ENCODE measurements around the gene OLIG2.

OLIG2 gene

DNA sequence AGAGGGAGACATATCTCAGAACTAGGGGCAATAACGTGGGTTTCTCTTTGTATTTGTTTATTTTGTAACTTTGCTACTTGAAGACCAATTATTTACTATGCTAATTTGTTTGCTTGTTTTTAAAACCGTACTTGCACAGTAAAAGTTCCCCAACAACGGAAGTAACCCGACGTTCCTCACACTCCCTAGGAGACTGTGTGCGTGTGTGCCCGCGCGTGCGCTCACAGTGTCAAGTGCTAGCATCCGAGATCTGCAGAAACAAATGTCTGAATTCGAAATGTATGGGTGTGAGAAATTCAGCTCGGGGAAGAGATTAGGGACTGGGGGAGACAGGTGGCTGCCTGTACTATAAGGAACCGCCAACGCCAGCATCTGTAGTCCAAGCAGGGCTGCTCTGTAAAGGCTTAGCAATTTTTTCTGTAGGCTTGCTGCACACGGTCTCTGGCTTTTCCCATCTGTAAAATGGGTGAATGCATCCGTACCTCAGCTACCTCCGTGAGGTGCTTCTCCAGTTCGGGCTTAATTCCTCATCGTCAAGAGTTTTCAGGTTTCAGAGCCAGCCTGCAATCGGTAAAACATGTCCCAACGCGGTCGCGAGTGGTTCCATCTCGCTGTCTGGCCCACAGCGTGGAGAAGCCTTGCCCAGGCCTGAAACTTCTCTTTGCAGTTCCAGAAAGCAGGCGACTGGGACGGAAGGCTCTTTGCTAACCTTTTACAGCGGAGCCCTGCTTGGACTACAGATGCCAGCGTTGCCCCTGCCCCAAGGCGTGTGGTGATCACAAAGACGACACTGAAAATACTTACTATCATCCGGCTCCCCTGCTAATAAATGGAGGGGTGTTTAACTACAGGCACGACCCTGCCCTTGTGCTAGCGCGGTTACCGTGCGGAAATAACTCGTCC lies 1.3 kb upstream of the OLIG2 start:
- Histone ChIP-seq H3K27me3 (ENCODE audit: insufficient read depth, insufficient read length) (peaks cover 96% of the 10 kb centered on the region), H3K36me3 (ENCODE audit: insufficient read depth, insufficient read length, low read length) (no peaks in the 10 kb centered on the region), H3K4me3 (ENCODE audit: insufficient read length, low read depth) (peak overlapping the region; percentile 75), H3K9ac (ENCODE audit: insufficient read length, low read depth) (peak overlapping the region; percentile 88), H3K9me3 (ENCODE audit: insufficient read depth, low read length) (no peaks in the 10 kb centered on the region), H3K4me1 (ENCODE audit: insufficient read depth, insufficient read length) (peaks cover 17% of the 10 kb centered on the region)
- TF ChIP-seq SUZ12 (IDR thresholded peaks at IDR 0.05; ENCODE audit: extremely low read depth, insufficient read depth, insufficient read length) (peak; percentile 76), ZNF274 (IDR thresholded peaks at IDR 0.05; ENCODE audit: low read depth, low read length) (no peak)
- DNase-seq (ENCODE audit: low read depth, low spot score): no peak

DNA sequence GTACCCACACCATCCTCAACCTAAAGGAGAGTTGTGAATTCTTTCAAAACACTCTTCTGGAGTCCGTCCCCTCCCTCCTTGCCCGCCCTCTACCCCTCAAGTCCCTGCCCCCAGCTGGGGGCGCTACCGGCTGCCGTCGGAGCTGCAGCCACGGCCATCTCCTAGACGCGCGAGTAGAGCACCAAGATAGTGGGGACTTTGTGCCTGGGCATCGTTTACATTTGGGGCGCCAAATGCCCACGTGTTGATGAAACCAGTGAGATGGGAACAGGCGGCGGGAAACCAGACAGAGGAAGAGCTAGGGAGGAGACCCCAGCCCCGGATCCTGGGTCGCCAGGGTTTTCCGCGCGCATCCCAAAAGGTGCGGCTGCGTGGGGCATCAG lies 638 bp upstream of the OLIG2 start:
- Histone ChIP-seq H3K9ac (ENCODE audit: insufficient read length, low read depth) (peak overlapping the region; percentile 88), H3K4me3 (ENCODE audit: insufficient read length, low read depth) (peak overlapping the region; percentile 75), H3K36me3 (ENCODE audit: insufficient read depth, insufficient read length, low read length) (no peaks in the 10 kb centered on the region), H3K9me3 (ENCODE audit: insufficient read depth, low read length) (no peaks in the 10 kb centered on the region), H3K27me3 (ENCODE audit: insufficient read depth, insufficient read length) (peaks cover 96% of the 10 kb centered on the region), H3K4me1 (ENCODE audit: insufficient read depth, insufficient read length) (peaks cover 17% of the 10 kb centered on the region)
- DNase-seq (ENCODE audit: low read depth, low spot score): peak; percentile 68
- TF ChIP-seq YY1 (IDR thresholded peaks at IDR 0.05; ENCODE audit: insufficient read depth, insufficient read length) (no peak), SUZ12 (IDR thresholded peaks at IDR 0.05; ENCODE audit: extremely low read depth, insufficient read depth, insufficient read length) (peak; percentile 6)

DNA sequence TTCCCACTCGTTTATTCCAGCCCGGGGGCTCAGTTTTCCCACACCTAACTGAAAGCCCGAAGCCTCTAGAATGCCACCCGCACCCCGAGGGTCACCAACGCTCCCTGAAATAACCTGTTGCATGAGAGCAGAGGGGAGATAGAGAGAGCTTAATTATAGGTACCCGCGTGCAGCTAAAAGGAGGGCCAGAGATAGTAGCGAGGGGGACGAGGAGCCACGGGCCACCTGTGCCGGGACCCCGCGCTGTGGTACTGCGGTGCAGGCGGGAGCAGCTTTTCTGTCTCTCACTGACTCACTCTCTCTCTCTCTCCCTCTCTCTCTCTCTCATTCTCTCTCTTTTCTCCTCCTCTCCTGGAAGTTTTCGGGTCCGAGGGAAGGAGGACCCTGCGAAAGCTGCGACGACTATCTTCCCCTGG lies 716 bp downstream of the OLIG2 start:
- Histone ChIP-seq H3K4me1 (ENCODE audit: insufficient read depth, insufficient read length) (peaks cover 24% of the 10 kb centered on the region), H3K27me3 (ENCODE audit: insufficient read depth, insufficient read length) (peaks cover 96% of the 10 kb centered on the region), H3K9ac (ENCODE audit: insufficient read length, low read depth) (peak overlapping the region; percentile 50), H3K9me3 (ENCODE audit: insufficient read depth, low read length) (no peaks in the 10 kb centered on the region), H3K4me3 (ENCODE audit: insufficient read length, low read depth) (peak overlapping the region; percentile 43), H3K36me3 (ENCODE audit: insufficient read depth, insufficient read length, low read length) (no peaks in the 10 kb centered on the region)
- DNase-seq (ENCODE audit: low read depth, low spot score): no peak
- no peak for TF ChIP-seq YY1 (IDR thresholded peaks at IDR 0.05; ENCODE audit: insufficient read depth, insufficient read length)
- no peak for TF ChIP-seq SUZ12 (IDR thresholded peaks at IDR 0.05; ENCODE audit: extremely low read depth, insufficient read depth, insufficient read length)
- TF ChIP-seq ZNF274 (IDR thresholded peaks at IDR 0.05; ENCODE audit: low read depth, low read length): no peak

DNA sequence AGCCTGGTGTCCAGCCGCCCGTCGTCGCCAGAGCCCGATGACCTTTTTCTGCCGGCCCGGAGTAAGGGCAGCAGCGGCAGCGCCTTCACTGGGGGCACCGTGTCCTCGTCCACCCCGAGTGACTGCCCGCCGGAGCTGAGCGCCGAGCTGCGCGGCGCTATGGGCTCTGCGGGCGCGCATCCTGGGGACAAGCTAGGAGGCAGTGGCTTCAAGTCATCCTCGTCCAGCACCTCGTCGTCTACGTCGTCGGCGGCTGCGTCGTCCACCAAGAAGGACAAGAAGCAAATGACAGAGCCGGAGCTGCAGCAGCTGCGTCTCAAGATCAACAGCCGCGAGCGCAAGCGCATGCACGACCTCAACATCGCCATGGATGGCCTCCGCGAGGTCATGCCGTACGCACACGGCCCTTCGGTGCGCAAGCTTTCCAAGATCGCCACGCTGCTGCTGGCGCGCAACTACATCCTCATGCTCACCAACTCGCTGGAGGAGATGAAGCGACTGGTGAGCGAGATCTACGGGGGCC lies 1.2 kb downstream of the OLIG2 start:
- peak overlapping the region; percentile 43 for H3K4me3 ChIP-seq (ENCODE audit: insufficient read length, low read depth)

DNA sequence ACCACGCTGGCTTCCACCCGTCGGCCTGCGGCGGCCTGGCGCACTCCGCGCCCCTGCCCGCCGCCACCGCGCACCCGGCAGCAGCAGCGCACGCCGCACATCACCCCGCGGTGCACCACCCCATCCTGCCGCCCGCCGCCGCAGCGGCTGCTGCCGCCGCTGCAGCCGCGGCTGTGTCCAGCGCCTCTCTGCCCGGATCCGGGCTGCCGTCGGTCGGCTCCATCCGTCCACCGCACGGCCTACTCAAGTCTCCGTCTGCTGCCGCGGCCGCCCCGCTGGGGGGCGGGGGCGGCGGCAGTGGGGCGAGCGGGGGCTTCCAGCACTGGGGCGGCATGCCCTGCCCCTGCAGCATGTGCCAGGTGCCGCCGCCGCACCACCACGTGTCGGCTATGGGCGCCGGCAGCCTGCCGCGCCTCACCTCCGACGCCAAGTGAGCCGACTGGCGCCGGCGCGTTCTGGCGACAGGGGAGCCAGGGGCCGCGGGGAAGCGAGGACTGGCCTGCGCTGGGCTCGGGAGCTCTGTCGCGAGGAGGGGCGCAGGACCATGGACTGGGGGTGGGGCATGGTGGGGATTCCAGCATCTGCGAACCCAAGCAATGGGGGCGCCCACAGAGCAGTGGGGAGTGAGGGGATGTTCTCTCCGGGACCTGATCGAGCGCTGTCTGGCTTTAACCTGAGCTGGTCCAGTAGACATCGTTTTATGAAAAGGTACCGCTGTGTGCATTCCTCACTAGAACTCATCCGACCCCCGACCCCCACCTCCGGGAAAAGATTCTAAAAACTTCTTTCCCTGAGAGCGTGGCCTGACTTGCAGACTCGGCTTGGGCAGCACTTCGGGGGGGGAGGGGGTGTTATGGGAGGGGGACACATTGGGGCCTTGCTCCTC lies 1.9 kb downstream of the OLIG2 start:
- no peaks in the 10 kb centered on the region for H3K9me3 ChIP-seq (ENCODE audit: insufficient read depth, low read length)
- H3K27me3 ChIP-seq (ENCODE audit: insufficient read depth, insufficient read length): peaks cover 86% of the 10 kb centered on the region
- no peak for DNase-seq (ENCODE audit: low read depth, low spot score)
- H3K9ac ChIP-seq (ENCODE audit: insufficient read length, low read depth): peak overlapping the region; percentile 23
- peaks cover 21% of the 10 kb centered on the region for H3K4me1 ChIP-seq (ENCODE audit: insufficient read depth, insufficient read length)
- TF ChIP-seq ZNF274 (IDR thresholded peaks at IDR 0.05; ENCODE audit: low read depth, low read length): no peak
- TF ChIP-seq SUZ12 (IDR thresholded peaks at IDR 0.05; ENCODE audit: extremely low read depth, insufficient read depth, insufficient read length): no peak
- TF ChIP-seq YY1 (IDR thresholded peaks at IDR 0.05; ENCODE audit: insufficient read depth, insufficient read length): no peak
- no peaks in the 10 kb centered on the region for H3K36me3 ChIP-seq (ENCODE audit: insufficient read depth, insufficient read length, low read length)
- H3K4me3 ChIP-seq (ENCODE audit: insufficient read length, low read depth): peak overlapping the region; percentile 43

More for the DNA sequence above, 1.2 kb downstream of the OLIG2 start:
- TF ChIP-seq SUZ12 (IDR thresholded peaks at IDR 0.05; ENCODE audit: extremely low read depth, insufficient read depth, insufficient read length): peak; percentile 82
- no peak for TF ChIP-seq YY1 (IDR thresholded peaks at IDR 0.05; ENCODE audit: insufficient read depth, insufficient read length)
- Histone ChIP-seq H3K36me3 (ENCODE audit: insufficient read depth, insufficient read length, low read length) (no peaks in the 10 kb centered on the region), H3K27me3 (ENCODE audit: insufficient read depth, insufficient read length) (peaks cover 93% of the 10 kb centered on the region), H3K9ac (ENCODE audit: insufficient read length, low read depth) (peak overlapping the region; percentile 23), H3K9me3 (ENCODE audit: insufficient read depth, low read length) (no peaks in the 10 kb centered on the region), H3K4me1 (ENCODE audit: insufficient read depth, insufficient read length) (peaks cover 24% of the 10 kb centered on the region)
- DNase-seq (ENCODE audit: low read depth, low spot score): no peak

DNA sequence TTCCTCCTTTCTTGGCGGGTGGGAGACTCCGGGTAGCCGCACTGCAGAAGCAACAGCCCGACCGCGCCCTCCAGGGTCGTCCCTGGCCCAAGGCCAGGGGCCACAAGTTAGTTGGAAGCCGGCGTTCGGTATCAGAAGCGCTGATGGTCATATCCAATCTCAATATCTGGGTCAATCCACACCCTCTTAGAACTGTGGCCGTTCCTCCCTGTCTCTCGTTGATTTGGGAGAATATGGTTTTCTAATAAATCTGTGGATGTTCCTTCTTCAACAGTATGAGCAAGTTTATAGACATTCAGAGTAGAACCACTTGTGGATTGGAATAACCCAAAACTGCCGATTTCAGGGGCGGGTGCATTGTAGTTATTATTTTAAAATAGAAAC lies 2.5 kb downstream of the OLIG2 start:
- H3K4me1 ChIP-seq (ENCODE audit: insufficient read depth, insufficient read length): peaks cover 19% of the 10 kb centered on the region
- peaks cover 80% of the 10 kb centered on the region for H3K27me3 ChIP-seq (ENCODE audit: insufficient read depth, insufficient read length)
- no peak for TF ChIP-seq SUZ12 (IDR thresholded peaks at IDR 0.05; ENCODE audit: extremely low read depth, insufficient read depth, insufficient read length)
- no peak for TF ChIP-seq YY1 (IDR thresholded peaks at IDR 0.05; ENCODE audit: insufficient read depth, insufficient read length)
- TF ChIP-seq ZNF274 (IDR thresholded peaks at IDR 0.05; ENCODE audit: low read depth, low read length): no peak
- no peaks in the 10 kb centered on the region for H3K36me3 ChIP-seq (ENCODE audit: insufficient read depth, insufficient read length, low read length)
- no peak overlapping the region for H3K9ac ChIP-seq (ENCODE audit: insufficient read length, low read depth)
- H3K4me3 ChIP-seq (ENCODE audit: insufficient read length, low read depth): no peak overlapping the region
- no peaks in the 10 kb centered on the region for H3K9me3 ChIP-seq (ENCODE audit: insufficient read depth, low read length)
- DNase-seq (ENCODE audit: low read depth, low spot score): no peak

Measured in NT2/D1 (cell line).